Left lobe of liver (tissue), 2 donors: ENCODE measurements around the gene SAP130. TPM values are rescaled to one million over a fixed set of nuclear protein-coding genes. Genes with fewer than 3 reads are reported as not detected.

Experiments used
- ATAC-seq: fragments of 200-7000 bp; cut with Tn5 transposase; one replicate; pipeline ENCODE4 v1.9.1; 2020; ENCODE audit warnings: mild to moderate bottlenecking, moderate library complexity
- DNase-seq: peaks from one replicate; pipeline ENCODE4 v3.0.0-alpha.2; 2020; ENCODE audit warnings: low spot score
- total RNA-seq: library from RNA; stranded (reverse); gene quantifications from one replicate; pipeline ENCODE4 v1.2.1, GENCODE V29; 2021
- donor health status: DM: no; HTN: no; CAD: no; lungs with moderate emphysema.
- donor health status: DM: no; HTN: yes; CAD: no.

The SAP130 gene
- total RNA-seq = 12.3 TPM

DNA sequence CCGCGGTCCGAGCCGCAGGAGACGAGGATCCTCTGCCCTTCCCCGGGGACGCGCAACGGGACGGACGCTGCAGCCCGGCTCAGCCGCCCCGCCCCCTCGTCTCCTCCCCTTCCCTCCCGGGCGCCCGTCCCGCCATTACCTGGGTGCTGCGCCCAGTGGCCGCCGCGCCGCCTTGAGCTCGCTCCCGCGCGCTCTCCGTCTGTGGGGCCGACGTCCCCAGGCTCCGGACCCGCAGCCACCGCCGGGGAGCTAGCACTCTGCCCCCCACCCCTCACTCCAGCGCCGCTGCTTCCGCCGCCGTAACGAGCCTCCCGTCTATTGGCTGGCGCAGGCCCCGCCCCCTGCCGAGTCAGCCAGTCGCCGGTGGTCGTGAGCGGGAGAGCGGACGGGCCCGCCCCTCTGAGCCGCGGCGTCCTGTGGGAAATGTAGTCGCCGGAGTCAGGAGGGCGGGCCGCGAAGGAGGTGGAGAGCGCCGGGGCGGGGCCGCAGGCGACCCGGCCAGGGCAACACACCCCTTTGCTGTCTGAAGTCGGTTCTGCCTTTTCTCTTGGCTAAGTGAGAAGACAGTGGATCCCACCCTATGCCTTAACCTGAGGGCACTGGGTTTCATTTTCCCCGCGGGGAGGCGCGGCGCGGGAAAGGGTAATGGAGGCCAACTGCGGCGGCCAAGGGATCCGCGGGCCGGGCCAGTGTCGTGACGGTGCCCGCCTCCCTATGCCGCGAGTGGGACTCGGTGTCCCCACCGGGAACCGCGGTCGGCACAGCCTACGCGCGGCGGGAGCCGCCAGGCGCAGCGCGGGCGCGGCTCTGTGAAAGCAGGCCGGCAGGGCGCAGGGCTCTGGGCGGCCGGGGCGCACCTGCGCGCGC lies at the start of gene SAP130:
SAP130 (minus strand) TSS at position 259 of the 867 bp plus-strand sequence. CDS start 1,767 bp downstream, outside the sequence.
- peak; percentile 87 for ATAC-seq
- DNase-seq = peak; percentile 99

DNA sequence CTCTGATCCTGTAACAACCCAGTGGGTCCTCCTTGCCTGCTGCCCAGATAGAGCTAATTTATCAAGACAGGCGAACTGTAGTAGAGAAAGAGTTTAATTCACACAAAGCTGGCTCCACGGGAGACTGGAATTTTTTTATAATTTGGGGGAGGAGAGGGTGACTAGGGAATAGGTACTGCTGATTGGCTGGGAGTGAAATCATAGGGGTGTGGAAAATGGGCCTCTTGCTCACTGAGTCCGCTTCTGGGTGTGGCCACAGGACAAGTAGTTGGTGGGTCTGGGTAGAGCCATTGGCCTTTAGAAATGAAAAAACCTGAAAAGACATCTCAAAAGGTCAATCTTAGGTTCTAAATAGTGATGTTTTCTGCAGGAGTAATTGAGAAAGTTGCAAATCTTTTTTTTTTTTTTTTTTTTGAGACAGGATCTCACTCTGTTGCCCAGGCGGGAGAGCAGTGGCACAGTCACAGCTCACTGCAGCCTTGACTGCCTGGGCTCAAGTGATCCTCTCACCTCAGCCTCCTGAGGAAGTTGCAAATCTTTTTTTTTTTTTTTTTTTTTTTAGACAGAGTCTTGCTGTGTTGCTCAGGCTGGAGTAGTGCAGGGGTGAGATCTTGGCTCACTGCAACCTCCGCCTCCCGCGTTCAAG lies 48.7 kb upstream of the SAP130 start:
- ATAC-seq (no peak), DNase-seq (no peak)

DNA sequence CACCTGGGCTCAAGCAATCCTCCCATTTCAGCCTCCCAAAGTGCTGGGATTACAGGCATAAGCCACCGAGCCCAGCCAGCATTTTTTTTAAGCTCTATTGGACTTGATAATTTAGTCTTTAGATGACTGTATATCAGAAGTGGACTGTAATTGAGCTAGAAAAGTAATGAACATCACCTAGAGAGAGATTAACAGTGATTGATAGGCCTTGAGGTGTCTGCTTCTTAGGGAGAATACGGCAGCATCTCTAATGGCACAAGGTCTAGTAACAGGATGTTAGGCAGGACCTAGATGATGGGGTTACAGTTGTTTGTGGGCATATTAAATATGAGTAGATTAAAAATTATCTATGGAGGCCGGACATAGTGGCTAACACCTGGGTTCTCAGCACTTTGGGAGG lies 45.4 kb upstream of the SAP130 start:
- DNase-seq (no peak), ATAC-seq (no peak)

DNA sequence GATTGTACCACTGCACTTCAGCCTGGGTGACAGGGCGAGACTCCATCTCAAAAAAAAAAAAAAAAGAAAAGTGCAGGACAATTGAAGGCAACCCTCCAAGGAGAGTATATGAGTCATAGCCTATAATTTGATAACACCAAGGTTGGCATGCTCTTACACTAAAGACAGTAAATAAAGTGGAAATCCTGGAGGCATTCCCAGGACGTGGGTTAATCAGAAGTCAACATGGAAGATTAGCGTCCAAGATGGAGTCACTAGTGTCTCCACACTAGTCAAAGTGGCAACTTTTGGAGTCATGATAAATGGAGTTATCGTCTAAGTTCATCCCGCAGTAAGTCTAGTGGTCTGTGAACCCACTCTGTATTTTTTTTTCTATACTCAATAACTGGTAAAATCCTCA lies 41.9 kb upstream of the SAP130 start:
- ATAC-seq = no peak
- no peak for DNase-seq

DNA sequence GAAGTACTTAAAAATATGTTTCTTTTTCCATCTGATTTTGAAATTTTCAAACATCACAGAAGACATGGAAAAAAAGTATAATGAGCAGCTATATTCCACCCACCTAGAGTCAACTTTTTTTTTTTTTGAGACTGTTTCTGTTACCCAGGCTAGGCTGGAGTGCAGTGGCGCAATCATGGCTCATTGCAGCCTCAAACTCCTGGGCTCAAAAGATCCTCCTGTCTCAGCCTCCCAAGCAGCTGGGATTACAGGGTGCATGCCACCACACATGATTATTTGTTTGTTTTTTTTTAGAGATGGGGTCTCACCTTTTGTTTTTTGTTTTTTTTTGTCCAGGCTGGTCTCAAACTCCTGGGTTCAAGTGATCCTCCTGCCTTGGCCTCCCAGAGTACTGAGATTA lies 36.5 kb upstream of the SAP130 start:
- no peak for ATAC-seq
- peak; percentile 6 for DNase-seq

DNA sequence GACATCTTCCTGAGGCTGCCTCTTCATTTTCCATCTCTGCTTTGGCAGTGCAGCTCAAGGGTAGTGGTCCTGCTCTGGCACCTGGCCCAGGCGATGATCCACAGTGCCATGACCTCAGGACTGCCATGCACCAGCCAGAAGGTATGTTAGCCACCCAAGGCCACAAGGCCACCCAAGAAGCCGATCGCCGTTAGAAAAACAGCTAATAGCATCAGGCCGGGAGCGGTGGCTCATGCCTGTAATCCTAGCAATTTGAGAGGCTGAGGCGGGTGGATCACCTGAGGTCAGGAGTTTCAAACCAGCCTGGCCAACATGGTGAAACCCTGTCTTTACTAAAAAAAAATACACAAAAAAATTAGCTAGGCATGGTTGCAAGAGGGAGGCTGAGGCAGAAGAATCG lies 34.7 kb upstream of the SAP130 start:
- DNase-seq = no peak
- ATAC-seq = no peak

DNA sequence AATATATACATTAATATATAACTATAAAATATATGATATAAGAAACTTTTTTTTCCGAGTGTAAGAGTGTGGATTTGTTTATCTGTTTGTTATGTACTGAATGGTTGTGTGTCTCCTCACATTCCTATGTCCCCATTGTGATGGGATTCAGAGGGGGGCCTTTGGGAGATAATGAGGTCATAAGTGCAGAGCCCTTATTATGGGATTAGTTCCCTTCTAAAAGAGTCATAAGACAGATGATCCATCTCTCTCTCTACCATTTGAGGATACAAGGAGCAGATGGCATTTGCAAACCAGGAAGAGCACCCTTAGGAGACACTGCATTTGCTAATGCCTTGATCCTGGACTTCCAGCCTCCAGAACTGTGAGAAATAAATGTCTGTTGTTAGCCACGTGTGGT lies 30.3 kb upstream of the SAP130 start:
- DNase-seq (no peak), ATAC-seq (no peak)

DNA sequence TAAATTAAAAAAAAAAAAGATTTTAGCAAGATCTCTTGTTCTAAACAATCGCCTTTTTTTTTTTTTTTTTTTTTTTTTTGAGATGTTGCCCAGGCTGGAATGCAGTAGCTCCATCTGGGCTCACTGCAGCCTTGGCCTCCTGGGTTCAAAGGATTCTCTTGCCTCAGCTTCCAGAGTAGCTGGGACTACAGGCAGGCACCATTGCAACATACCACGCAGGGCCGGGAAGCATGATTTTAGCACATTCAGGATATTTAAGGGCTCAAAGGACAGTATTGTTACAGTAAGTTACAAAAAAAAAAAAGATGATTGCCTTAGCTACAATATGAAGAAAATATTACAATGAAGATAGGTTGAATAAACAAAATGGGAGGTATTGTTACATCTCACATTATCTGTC lies 29.5 kb upstream of the SAP130 start:
- no peak for DNase-seq
- ATAC-seq = no peak

DNA sequence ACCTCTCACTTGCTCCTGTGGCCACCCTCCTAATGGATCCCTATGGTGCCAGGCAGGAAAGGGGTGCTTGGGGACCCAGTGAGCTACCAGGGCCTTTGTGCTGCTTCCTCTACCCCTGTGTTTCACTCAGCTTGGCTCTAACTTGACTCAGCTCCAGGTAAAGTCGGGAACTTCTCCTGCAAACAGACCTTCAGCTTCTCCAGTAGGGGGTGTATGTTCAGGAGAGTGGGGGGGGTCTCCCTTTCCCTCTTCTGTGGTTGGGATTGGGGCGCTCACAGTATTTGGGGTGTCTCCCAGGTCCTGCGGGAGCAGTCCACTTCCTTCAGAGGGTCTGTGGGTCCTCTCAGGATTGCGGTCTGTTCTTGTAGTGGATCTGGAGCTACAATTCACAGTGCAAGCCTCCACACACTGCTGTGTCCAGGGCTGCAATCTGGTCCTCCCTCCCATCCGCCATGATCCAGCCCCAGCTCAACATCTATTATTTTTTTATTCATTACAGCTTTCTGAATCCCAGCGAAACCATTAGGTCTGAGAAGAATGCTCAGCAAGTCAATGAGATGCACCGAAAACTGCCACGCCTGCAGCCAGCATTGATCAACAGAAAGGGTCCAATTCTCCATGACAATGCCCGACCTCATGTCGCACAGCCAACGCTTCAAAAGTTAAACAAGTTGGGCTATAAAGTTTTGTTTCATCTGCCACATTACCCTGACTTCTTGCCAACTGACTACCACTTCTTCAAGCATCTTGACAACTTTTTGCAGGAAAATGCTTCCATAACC lies 26.4 kb upstream of the SAP130 start:
- no peak for DNase-seq
- no peak for ATAC-seq

DNA sequence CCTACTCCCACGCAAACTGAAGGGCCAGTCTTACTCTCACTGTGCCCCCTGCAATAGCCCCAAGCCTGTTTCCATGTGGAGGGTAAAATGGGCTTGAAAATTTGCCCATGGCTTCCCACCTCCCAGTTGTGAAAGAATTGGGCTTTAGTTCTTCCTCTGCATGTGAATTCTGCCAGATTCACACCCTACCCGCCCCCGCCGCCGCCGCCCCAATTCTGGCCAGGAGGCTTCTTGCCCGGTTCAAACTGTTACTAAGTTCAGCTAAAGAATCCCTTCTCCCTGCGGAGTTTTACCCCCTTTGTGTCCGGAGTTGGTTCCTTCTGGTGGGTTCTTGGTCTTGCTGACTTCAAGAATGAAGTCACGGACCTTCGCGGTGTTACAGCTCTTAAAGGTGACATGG lies 25.5 kb upstream of the SAP130 start:
- DNase-seq = no peak
- ATAC-seq = no peak

DNA sequence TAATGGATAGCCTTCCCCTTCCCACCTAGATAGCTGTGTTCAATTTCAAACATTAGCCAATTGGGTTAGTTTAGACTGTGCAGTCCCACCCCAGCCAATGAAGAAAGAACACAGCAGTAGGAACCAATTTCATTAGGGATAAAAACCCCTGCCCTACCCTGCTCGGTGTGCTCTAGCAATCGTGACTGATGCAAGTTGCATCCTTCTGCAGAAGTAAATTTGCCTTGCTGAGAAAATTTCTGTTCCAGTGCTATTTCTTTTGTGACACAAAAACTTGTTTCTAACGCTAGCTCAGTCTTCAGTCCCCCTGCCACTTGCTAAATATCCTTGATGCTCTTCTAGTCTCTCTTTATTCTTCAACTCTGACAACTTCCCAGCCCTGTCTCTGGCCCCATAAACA lies 15.2 kb upstream of the SAP130 start:
- ATAC-seq = no peak
- DNase-seq = no peak

DNA sequence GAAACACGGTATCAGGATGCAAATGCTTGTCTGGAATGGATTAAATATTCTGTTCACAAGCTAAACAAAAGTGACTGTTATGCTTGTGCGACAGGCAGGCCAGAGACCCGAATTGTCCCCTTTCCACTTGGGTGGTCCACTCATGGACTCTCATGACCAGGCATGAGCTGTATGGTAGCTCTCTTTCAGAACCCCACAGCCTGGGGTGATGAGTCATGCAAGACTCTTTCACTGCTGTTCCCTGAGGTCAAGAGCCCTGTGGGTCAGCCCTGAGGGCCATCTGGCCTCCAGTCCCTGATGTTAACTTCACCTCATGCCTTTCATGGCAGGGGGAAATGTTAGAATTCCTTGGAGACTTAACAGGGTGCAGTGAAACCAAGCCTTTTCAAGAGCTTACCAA lies 13.7 kb upstream of the SAP130 start:
- ATAC-seq (no peak), DNase-seq (no peak)

DNA sequence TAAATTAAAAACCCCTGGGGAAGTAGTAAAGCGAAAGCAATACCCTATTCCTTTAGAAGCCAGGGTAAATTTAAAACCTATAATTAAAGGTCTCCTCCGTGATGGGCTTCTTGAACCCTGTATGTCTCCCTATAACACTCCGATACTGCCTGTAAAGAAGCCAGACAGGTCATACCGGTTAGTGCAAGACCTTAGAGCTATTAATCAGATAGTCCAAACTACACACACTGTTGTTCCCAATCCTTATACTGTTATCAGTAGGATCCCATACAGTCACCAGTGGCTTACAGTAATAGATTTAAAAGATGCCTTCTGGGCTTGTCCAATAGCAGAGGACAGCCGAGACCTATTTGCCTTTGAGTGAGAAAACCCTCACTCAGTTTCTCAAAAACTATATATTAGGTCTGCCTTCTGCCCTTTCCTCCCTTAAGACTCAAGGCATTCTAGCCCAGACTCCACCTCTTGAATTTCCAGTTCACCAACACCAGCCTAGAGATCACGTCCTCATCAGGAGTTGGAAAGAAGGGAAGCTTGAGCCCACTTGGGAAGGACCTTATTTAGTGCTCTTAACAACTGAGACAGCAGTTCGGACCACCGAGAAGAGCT lies 12.4 kb upstream of the SAP130 start:
- DNase-seq (no peak), ATAC-seq (no peak)

DNA sequence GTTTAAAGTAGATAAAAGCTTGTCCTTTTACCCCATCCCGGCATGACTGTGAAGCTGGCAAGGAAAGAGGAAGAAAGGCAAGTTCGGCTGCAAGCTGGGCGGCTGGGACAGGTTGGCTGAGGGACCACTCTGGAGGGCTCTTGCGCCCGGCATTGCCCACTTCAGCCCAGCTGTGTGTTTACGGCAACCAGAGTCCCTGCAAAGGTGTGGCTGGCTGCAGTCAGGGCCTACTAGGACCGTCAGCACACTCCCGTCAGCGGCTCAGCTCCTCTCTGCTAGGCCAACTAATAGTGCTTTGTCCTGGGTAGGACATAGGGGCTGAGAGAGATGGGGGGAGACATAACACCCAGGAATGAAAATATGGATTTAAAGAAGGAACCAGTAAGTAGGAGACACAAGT lies 11.7 kb upstream of the SAP130 start:
- ATAC-seq (no peak), DNase-seq (no peak)

DNA sequence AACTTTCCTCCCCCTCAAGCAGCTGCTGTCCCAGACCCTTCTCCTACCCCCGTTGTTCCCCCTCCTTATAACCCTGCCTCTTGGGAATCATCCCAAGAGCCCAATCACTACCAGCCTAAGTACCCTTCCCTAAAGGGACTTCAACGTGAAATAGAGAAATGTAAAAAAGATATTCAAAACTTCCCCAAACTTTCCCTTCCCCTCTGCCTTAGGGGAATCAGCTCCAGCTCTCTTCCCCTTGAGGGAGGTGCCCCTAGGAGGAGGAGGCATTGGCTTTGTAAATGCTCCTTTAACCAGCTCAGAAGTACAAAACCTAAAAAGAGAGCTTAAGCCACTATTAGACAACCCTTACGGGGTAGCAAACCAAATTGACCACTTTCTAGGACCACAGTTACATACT lies 10.6 kb upstream of the SAP130 start:
- no peak for DNase-seq
- ATAC-seq = no peak

DNA sequence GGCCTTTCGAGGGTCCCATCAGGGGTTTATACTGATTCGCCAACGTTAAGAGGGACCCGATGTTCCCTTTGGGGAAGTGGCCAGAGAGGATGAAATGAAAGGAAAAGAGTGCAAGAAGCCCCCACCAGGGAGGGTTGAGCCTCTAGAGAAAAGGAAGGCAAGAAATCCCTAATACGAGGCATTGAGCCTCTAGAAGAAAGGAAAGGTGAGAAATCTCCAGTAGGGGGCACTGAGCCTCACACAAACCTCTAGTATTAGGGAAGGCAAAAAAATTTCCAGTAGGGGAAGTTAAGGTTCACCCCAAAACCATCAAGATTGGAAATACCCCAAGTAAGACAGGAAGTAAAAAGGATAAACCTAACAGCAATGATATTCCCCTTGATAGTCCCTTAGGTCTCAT lies 9.8 kb upstream of the SAP130 start:
- ATAC-seq (no peak), DNase-seq (no peak)

DNA sequence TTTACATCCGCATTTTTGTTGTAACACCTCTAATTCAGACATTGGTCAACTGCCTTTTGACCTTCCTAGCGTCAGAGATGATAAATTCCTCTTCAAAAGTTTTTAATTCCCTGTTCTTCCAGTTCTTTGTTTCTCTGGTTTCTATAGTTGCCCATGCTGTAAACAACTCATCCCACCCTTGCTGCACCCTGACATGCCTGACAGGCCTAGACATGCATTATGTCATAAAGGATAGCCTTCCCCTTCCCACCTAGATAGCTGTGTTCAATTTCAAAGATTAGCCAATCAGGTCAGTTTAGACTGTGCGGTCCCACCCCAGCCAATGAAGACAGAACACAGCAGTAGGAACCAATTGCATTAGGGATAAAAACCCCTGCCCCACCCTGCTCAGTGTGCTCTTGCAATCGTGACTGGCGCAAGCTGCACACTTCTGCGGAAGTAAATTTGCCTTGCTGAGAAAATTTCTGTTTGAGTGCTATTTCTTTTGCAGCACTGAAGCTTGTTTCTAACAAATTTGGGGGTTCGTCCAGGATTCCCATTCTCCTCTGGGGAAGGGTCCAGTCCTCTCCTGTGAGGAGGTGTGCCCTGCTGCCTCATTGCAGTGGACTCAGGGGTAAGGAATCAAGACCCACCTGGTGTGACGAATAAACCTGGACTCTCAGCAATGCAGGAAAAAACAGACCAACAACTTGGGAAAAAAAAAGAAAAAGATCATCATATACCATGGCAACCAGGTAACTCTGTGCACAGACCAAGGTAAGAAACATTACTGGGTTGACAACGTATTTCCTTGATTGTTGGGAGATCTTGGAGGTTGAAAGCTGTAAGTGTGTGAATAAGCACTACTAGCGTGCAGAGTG lies 9.1 kb upstream of the SAP130 start:
- DNase-seq (no peak), ATAC-seq (no peak)

DNA sequence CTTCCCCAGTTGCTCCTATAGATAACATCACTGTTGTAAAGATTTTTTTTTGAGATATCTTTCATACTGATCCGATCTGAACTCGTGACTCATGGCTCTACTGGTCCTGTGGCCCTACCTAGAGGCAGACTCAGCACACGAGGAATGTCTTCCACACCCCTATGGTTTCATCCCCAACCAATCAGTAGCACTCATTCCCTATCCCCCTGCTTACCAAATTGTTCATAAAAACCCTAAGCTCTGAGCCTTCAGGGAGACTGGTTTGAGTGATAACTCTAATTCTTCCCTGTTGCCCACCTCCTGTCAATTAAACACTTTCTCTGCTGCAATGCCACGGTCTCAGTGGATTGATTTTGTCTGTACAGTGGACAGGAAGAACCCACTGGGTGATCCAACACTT lies 4.2 kb upstream of the SAP130 start:
- ATAC-seq (no peak), DNase-seq (no peak)

DNA sequence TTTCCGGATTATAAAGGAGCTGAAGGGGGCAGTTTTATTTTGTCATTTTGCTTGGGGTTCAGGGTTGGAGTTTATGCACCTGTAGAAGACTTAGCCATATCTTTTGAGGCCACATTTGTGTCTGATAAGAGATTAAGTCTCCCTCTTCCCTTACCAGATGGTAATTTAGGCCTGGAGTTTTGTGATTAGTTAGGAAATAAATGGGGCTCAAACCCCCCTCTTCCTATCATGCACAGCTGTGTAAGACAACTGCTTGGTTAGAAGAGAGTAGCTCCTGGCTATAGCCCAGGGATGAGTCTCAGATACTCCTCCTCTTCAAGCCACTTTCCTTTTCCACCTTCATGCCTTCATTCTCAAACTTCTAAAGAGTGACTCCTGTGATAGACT lies 802 bp upstream of the SAP130 start:
- no peak for ATAC-seq
- DNase-seq = no peak

DNA sequence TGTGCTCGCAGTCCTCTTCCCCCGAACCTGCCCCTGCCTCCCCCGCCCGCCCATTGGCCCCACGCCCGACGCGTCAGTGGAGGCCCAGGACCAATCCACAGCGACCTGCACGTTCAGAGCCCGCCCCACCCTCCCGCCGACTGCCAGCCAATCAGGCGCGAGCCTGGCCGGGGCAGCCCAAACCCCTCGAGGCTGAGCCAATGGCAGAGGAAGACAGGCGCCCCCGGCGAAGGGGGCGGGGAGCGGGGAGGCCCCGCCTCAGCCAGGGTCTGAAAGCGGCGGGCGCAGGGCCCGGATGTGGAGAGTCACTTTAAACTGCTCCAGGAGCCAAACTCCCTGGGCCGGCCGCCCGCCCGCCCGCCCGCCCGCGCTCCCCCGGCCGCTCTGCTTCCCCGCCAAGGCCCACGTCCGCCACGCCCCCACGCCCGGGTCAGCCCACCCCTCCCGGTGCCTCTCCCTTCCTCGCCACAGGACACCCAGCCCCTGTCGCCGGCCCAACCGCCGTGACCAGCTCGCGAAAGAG lies 520 bp downstream of the SAP130 start:
- ATAC-seq (peak; percentile 84), DNase-seq (peak; percentile 100)
